ENCODE measurements around the gene SRSF3. TPM values are rescaled to one million over a fixed set of nuclear protein-coding genes. Genes with fewer than 3 reads are reported as not detected.
A peak's percentile ranks its signal among the peaks of the same experiment; 100 is the strongest.

SRSF3 gene
- total and polyA plus RNA-seq, 2 donors (not counting 1 experiment from before 2014, with no cell fraction given) = 316 to 642 TPM

GRCh38 chr6:36545767-36546307 lies 48.3 kb upstream of the SRSF3 start:
- peak overlapping the region; percentile 85 for H2AFZ ChIP-seq (ENCODE audit: insufficient read depth, low read depth, low read length, poor library complexity, severe bottlenecking)

More at GRCh38 chr6:36545767-36546307, 48.3 kb upstream of the SRSF3 start:
- no peaks in the 10 kb centered on the region for H4K20me1 ChIP-seq (ENCODE audit: control insufficient read depth, insufficient read depth, low read length, poor library complexity, severe bottlenecking)
- POLR2A ChIA-PET = interaction anchor here (0.7 to 1.1 kb wide), 4 partner anchors 38 to 440 kb away, joined by 4 to 7 read pairs (median 5); partner anchors contain the start of gene SRSF3
- ATAC-seq (ENCODE audit: low read depth) = no peak
- H3K9me3 Mint-ChIP-seq (ENCODE audit: insufficient read depth) = no peaks in the 10 kb centered on the region
- no peaks in the 10 kb centered on the region for H3K9me3 ChIP-seq (ENCODE audit: control extremely low read depth in 1 of 3, control insufficient read depth in 2 of 3, insufficient read depth in 1 of 3, low read length in 2 of 3)
- H3K9ac ChIP-seq (ENCODE audit: low read length) = peak overlapping the region; percentile 89
- 37% methylated on average over 2 of the region's 3 CpGs for WGBS (ENCODE audit: insufficient coverage)
- H3K4me3 ChIP-seq (ENCODE audit: control extremely low read depth in 1 of 5, extremely low read depth in 1 of 5, insufficient read depth in 1 of 5, low read depth in 2 of 5, low read length in 4 of 5) = peak overlapping the region; percentile 70 to 96 (median 88)
- peak overlapping the region; percentile 87 to 92 for H3K27ac ChIP-seq (ENCODE audit: low read length in 2 of 2)
- no peaks in the 10 kb centered on the region for H3K27me3 Mint-ChIP-seq
- peaks cover 3 to 7% of the 10 kb centered on the region in 2 experiments for H3K36me3 ChIP-seq (replicated peaks in 1 of 2; ENCODE audit: control extremely low read depth in 1 of 2, control insufficient read depth in 1 of 2, extremely low read depth in 1 of 2, insufficient read depth in 2 of 2, low read length in 1 of 2)
- peak overlapping the region; percentile 91 for H3K27ac Mint-ChIP-seq
- peaks cover 64% of the 10 kb centered on the region for H3K4me1 Mint-ChIP-seq
- peaks cover 50 to 57% of the 10 kb centered on the region in 2 donors for H3K4me1 ChIP-seq (ENCODE audit: control insufficient read depth in 2 of 2, insufficient read depth in 2 of 2, low read length in 2 of 2)
- intact Hi-C loops (cut with micrococcal nuclease) = loop anchor here (2.0 to 5.0 kb wide), 2 partner anchors 133 to 211 kb away; partner anchors contain the start of gene CDKN1A
- H3K4me2 ChIP-seq (replicated peaks; ENCODE audit: low read depth, low read length, poor library complexity, severe bottlenecking) = peak overlapping the region; percentile 87
- H3K4me3 Mint-ChIP-seq = peak overlapping the region; percentile 94
- H3K79me2 ChIP-seq (ENCODE audit: control insufficient read depth, insufficient read depth, low read length) = peaks cover 76% of the 10 kb centered on the region
- DNase-seq = no peak
- CTCF ChIA-PET = interaction anchor here (0.6 to 1.1 kb wide), 7 partner anchors 34 to 213 kb away, joined by 3 to 4 read pairs (median 3); no protein-coding TSS in a partner anchor
- TF ChIP-seq EZH2 (IDR thresholded peaks at IDR 0.05; ENCODE audit: borderline replicate concordance, insufficient read depth, low read depth, low read length, poor library complexity, severe bottlenecking) = no peak
- no peak for TF ChIP-seq CTCF (IDR thresholded peaks at IDR 0.05)
- H3K27me3 ChIP-seq (replicated peaks in 1 of 4; ENCODE audit: control extremely low read depth in 1 of 4, control insufficient read depth in 3 of 4, insufficient read depth in 4 of 4, low read length in 3 of 4) = no peaks in the 10 kb centered on the region

Data from B cell (primary cell).